MCF 10A (cell line): ENCODE results near the gene PHLPP1. TPM values are rescaled to one million over a fixed set of nuclear protein-coding genes. Genes with fewer than 3 reads are reported as not detected.

Experiments used
- BruUV-seq: library from RNA; stranded (reverse); fragments of 400-500 nt; replicated peaks from 2 replicates; lab custom pipeline; 2021; lab: Mats Ljungman, UMichigan
- CTCF ChIA-PET: fragments of 300-600 bp; sonication (Branson Sonifier 250); formaldehyde crosslinking; extraction: SDS; loops from one replicate; lab custom pipeline; 2021; ENCODE audit warnings: antibody characterized with exemption, inconsistent platforms; lab: Yijun Ruan, JAX
- POLR2A ChIA-PET: fragments of 300-600, 350-650 bp; sonication (Branson Sonifier 250); formaldehyde crosslinking; extraction: SDS; loops from one replicate; lab custom pipeline; 2020; ENCODE audit warnings: antibody characterized with exemption, inconsistent platforms; lab: Yijun Ruan, JAX
- DNase-seq: peaks from one replicate; pipeline ENCODE4 v3.0.0-alpha.2; 2018; ENCODE audit not compliant: unreplicated experiment
- H3K27ac Mint-ChIP-seq: one replicate; pipeline ENCODE4 v1.8.0; 2022; ENCODE audit warnings: mild to moderate bottlenecking, low read depth, mixed read lengths; ENCODE audit not compliant: unreplicated experiment
- H3K27me3 Mint-ChIP-seq: one replicate; pipeline ENCODE4 v1.8.0; 2022; ENCODE audit warnings: mixed read lengths; ENCODE audit not compliant: insufficient read depth, unreplicated experiment
- H3K36me3 Mint-ChIP-seq: one replicate; pipeline ENCODE4 v1.8.0; 2022; ENCODE audit warnings: mild to moderate bottlenecking, moderate library complexity, mixed read lengths; ENCODE audit not compliant: insufficient read depth, unreplicated experiment
- H3K4me1 Mint-ChIP-seq: one replicate; pipeline ENCODE4 v1.8.0; 2022; ENCODE audit warnings: mixed read lengths; ENCODE audit not compliant: insufficient read depth, unreplicated experiment
- H3K4me3 Mint-ChIP-seq: one replicate; pipeline ENCODE4 v1.8.0; 2022; ENCODE audit warnings: mild to moderate bottlenecking, moderate library complexity, mixed read lengths; ENCODE audit not compliant: unreplicated experiment
- H3K9me3 Mint-ChIP-seq: one replicate; pipeline ENCODE4 v1.8.0; 2022; ENCODE audit warnings: mixed read lengths; ENCODE audit not compliant: unreplicated experiment
- intact Hi-C: fragments of 100-400 bp; cut with micrococcal nuclease; formaldehyde crosslinking; loops from 2 replicates; pipeline ENCODE4 v1.14.1; 2022
- total RNA-seq: library from RNA; stranded (reverse); gene quantifications from 2 replicates; pipeline ENCODE4 v1.2.3, GENCODE V29; 2022
- TF ChIP-seq, protein P1 (sequence below): fragments of 200-600 bp; IDR thresholded peaks from one replicate; pipeline ENCODE4 v1.8.0; 2022; ENCODE audit warnings: antibody characterized with exemption, mild to moderate bottlenecking; ENCODE audit not compliant: unreplicated experiment

Gene PHLPP1
- total RNA-seq, 1 experiment from 2014 or later = 13.1 TPM

DNA sequence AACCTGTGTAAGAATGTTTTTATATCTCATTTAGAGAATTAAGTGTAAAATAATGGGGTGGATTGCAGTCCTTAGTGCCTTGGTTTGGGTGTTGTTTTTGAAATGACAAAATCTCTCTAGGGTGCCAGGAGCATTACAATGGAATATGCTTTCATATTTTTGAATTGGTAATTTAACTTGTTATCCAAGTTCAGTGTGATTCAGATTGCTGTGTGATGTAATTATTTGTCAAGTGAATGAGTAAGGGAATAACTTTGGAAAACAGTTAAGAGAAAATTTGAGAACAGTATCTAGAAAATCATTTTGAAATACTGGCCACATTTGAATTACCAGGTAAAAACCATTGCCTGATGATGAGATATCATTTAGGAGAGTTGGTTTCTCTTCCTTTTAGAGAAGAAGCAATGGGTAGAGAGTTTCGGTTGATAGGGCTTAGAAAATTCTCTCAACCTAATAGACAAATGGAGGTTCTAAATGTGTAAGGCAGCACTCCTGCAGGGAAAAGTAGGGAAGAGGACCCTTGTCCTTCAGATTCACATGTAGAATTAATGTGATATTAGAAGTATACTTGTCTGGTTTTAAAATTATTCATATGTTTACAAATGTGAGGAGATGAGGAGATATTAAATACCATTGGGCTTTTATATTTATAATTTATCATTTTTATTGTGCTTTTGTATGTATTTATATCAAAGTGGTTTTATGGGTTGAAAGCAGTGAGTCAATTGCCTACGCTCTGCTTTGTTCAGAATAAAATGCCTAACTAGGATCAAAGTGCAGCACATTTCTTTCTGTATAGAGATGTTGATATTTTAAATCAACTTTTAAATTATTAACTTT is 124.8 kb downstream of the PHLPP1 start:
- BruUV-seq = TSS peak; percentile 50
- ChIA-PET CTCF (no interaction called here), POLR2A (no interaction called here)
- peak; percentile 8 for DNase-seq
- Mint-ChIP-seq H3K27me3 (no peaks in the 10 kb centered on the region), H3K9me3 (no peaks in the 10 kb centered on the region), H3K4me1 (peaks cover 7% of the 10 kb centered on the region), H3K4me3 (no peak overlapping the region), H3K36me3 (peaks cover 1% of the 10 kb centered on the region), H3K27ac (peak overlapping the region; percentile 18)
- intact Hi-C loops = no loop called here
- TF ChIP-seq, protein P1, sequence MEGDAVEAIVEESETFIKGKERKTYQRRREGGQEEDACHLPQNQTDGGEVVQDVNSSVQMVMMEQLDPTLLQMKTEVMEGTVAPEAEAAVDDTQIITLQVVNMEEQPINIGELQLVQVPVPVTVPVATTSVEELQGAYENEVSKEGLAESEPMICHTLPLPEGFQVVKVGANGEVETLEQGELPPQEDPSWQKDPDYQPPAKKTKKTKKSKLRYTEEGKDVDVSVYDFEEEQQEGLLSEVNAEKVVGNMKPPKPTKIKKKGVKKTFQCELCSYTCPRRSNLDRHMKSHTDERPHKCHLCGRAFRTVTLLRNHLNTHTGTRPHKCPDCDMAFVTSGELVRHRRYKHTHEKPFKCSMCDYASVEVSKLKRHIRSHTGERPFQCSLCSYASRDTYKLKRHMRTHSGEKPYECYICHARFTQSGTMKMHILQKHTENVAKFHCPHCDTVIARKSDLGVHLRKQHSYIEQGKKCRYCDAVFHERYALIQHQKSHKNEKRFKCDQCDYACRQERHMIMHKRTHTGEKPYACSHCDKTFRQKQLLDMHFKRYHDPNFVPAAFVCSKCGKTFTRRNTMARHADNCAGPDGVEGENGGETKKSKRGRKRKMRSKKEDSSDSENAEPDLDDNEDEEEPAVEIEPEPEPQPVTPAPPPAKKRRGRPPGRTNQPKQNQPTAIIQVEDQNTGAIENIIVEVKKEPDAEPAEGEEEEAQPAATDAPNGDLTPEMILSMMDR = no peak

DNA sequence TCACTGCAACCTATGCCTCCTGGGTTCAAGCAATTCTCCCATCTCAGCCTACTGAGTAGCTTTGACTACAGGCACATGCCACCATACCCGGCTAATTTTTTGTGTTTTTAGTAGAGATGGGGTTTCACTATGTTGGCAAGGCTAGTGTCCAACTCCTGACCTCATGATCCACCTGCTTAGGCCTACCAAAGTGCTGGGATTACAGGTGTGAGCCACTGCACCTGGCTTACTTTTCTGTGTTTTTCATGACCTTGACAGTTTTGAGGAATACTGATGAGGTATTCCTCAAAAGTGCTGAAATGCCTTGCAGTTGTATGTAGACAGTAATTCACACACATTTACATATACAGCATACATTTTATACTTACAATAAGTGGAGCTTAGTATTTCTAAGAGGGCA is 126.1 kb downstream of the PHLPP1 start:
- peaks cover 7% of the 10 kb centered on the region for H3K4me1 Mint-ChIP-seq
- POLR2A ChIA-PET = interaction anchor here (0.8 kb wide), 1 partner anchor 13 kb away, joined by 3 read pairs; no protein-coding TSS in a partner anchor
- no peaks in the 10 kb centered on the region for H3K27me3 Mint-ChIP-seq
- H3K4me3 Mint-ChIP-seq = no peak overlapping the region
- H3K9me3 Mint-ChIP-seq = no peaks in the 10 kb centered on the region
- intact Hi-C loops = no loop called here
- TF ChIP-seq, protein P1 = no peak
- H3K27ac Mint-ChIP-seq = no peak overlapping the region
- no peaks in the 10 kb centered on the region for H3K36me3 Mint-ChIP-seq
- CTCF ChIA-PET = no interaction called here
- DNase-seq = no peak
- BruUV-seq = no TSS peak

DNA sequence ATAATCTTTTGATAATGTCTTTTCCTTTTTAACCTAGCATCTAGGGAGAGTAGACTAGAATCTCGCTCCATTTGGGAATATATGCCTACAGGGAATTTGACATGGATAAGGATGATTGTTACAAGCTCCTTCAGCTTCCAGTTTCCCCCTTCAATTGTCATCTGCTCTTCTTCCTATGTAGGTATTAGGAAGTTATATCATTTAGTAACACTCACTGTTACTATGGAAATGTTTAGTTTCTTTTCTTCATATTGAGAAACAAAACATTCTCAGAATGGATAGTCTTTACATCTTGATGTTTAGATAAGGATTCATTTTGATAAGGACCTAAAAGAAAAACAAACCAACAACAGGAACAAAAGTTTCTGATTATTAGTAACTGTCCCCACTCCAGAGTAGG is 127.6 kb downstream of the PHLPP1 start:
- H3K36me3 Mint-ChIP-seq = no peaks in the 10 kb centered on the region
- CTCF ChIA-PET = no interaction called here

More for the DNA sequence above, 127.6 kb downstream of the PHLPP1 start:
- Mint-ChIP-seq H3K27me3 (no peaks in the 10 kb centered on the region), H3K27ac (no peak overlapping the region), H3K4me1 (peaks cover 7% of the 10 kb centered on the region), H3K4me3 (no peak overlapping the region), H3K9me3 (no peaks in the 10 kb centered on the region)
- TF ChIP-seq, protein P1 = no peak
- BruUV-seq = no TSS peak
- intact Hi-C loops = no loop called here
- POLR2A ChIA-PET = interaction anchor here (0.6 to 1.1 kb wide), 3 partner anchors 8 to 21 kb away, joined by 3 to 4 read pairs (median 3); no protein-coding TSS in a partner anchor
- DNase-seq = no peak
